M059J (cell line): Measurements from ENCODE around the gene CYP1A1. TPM values are rescaled to one million over a fixed set of nuclear protein-coding genes. Genes with fewer than 3 reads are reported as not detected.
"Not testable (repeated sequence)": the region's sequence is repeated elsewhere in the genome, so short reads cannot be mapped to it uniquely, and the experiment has no call there.

ENCODE experiments used
- DNase-seq: peaks from one replicate; pipeline ENCODE4 v3.0.0-alpha.2; 2012; ENCODE audit warnings: low read depth
- total RNA-seq: library from RNA; depleted of rRNA; stranded (reverse); fragments of >200 nt; shearing (Covaris generic); gene quantifications from 2 replicates; pipeline ENCODE4 v1.2.3, GENCODE V29; 2014

CYP1A1 gene
- total RNA-seq, 1 experiment from 2014 or later: 1.4 TPM

DNA sequence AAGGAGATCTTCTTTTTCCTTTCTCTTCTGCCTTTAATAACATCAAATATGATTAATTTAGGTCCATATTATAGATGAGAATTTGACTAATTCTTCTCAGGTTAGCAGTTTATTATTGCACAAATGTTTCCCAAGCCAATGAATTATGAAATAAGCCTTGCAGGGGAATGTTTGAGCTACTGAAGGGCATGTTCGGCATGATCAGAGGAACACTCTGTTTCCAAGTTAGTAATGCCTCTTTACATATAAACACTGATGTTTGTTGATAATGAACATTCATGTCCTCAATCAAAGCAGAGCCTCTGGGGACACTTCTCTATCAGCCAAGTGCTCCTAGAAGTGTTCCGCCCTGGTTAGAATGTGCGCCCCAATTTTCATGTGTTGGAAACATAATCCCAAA lies 10.0 kb upstream of the CYP1A1 start:
- DNase-seq: no peak

DNA sequence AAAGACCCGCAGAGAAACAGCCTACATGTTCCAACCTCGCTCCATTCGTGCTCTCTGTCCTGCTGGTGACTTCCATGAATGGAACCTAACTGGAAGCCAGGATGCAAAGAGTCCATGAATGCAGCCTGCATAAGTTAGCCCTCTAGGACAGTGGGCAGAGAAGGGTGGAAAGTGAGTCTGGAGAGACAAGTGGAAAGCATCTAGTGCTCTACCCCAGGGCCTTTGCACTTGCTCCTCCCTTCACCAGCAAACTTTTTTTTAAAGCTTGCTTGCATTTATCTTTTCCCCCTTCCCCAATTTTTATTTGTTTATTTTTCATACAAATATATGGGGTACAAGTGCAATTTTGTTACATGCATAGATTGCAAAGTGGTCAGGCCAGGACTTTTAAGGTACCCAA lies 7.9 kb upstream of the CYP1A1 start:
- no peak for DNase-seq

DNA sequence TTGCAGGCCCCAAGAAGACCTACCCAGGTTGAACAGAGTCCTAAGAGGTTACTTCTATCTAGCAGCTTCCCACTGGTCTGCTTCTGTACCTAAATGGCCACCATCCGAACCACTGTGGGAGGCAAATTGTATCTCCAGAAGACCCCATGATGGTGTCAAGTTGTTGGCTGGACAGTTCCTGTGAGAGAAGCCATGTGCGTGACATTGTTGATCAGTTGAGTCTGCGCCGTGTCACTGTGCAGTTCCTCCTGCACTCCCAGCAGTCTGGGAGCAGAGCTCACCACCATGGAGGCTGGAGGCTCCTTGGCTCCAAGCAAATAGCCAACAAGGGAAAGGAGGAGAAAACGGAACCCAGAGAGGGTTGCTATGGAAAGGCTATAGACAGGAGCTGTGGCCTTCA lies 7.5 kb upstream of the CYP1A1 start:
- no peak for DNase-seq

DNA sequence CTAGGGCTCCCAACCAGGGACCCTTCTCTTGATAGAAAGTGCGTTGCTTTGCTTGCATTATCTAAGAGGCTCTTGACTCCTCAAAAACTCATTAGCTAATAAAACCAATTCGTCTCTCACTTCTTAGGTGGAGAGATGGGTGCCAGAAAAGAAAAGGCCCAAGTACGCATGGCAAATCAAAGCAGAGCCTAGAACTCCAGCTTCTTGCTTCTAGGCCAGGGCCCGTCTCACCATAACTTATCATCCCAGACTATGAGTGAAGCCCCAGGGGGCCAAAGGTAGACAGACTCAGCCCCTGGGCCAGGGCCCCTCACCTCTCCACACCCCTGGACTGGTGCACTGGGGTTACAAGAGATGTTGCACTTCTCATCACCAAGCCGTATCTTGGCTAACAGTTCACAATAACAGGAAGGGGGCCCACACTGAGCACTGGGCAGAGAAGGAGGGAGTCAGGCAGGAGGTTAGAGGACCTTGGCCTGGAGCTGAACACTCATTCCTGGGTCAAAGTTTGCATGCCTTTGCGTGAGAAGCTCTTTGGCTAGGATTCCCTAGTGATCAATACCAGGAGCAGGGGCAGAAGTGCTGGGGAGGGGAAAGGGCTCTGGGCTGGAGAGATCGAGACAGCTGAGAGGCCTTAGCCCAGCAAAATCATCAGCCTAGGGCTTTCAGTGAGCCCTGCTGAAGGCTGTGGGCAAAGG lies 5.4 kb upstream of the CYP1A1 start:
- no peak for DNase-seq

DNA sequence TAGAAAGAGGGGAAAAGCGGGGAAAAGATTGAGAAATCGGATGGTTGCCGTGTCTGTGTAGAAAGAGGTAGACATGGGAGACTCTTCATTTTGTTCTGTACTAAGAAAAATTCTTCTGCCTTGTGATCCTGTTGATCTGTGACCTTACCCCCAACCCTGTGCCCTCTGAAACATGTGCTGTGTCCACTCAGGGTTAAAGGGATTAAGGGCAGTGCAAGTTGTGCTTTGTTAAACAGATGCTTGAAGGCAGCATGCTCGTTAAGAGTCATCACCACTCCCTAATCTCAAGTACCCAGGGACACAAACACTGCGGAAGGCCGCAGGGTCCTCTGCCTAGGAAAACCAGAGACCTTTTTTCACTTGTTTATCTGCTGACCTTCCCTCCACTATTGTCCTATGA lies 4.0 kb upstream of the CYP1A1 start:
- not testable (repeated sequence) for DNase-seq

DNA sequence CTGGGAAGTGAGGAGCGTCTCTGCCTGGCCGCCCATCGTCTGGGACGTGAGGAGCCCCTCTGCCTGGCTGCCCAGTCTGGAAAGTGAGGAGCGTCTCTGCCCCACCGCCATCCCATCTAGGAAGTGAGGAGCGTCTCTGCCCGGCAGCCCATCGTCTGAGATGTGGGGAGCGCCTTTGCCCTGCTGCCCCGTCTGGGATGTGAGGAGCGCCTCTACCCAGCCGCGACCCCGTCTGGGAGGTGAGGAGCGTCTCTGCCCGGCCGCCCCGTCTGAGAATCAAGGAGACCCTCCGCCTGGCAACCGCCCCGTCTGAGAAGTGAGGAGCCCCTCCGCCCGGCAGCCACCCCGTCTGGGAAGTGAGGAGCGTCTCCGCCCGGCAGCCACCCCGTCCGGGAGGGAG lies 3.4 kb upstream of the CYP1A1 start:
- DNase-seq: not testable (repeated sequence)

DNA sequence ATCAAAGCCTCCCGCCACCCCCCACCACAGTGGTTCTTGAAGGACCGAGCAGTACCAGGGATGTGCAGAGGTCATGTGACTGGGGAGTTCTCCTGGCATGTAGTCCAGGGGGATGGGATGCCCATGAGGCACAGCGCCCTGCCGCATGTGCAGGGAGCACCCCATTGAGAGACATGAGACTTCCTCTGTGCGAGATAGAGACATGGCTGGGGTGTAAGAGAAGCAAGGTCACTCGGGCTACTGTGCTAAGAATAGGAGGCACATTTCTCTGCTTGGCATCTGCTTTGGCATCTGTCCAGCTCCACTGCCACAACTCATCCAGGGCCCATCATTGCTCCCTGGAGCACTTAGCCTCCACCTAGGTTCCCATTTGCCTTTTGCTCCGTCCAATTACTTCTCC lies 2.4 kb upstream of the CYP1A1 start:
- DNase-seq: no peak

DNA sequence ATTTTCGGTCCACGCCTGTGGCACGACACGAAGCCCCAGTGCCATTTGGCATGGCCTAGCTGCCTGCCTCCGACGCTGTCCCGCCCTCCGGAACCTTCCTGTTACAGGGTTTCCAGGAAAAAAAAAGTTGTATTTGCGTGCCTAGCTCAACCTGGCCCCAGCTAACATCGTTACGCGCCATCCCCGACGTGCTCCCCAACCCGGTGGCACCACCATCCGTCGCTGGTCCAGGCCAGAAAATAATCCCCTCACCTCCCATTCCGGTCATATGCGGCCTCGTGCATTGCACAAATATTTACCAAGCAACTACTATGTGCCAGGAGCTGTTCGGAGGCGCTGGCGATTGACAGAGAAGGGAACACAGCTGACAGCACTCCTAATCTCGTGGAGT lies 1.4 kb upstream of the CYP1A1 start:
- DNase-seq: no peak

DNA sequence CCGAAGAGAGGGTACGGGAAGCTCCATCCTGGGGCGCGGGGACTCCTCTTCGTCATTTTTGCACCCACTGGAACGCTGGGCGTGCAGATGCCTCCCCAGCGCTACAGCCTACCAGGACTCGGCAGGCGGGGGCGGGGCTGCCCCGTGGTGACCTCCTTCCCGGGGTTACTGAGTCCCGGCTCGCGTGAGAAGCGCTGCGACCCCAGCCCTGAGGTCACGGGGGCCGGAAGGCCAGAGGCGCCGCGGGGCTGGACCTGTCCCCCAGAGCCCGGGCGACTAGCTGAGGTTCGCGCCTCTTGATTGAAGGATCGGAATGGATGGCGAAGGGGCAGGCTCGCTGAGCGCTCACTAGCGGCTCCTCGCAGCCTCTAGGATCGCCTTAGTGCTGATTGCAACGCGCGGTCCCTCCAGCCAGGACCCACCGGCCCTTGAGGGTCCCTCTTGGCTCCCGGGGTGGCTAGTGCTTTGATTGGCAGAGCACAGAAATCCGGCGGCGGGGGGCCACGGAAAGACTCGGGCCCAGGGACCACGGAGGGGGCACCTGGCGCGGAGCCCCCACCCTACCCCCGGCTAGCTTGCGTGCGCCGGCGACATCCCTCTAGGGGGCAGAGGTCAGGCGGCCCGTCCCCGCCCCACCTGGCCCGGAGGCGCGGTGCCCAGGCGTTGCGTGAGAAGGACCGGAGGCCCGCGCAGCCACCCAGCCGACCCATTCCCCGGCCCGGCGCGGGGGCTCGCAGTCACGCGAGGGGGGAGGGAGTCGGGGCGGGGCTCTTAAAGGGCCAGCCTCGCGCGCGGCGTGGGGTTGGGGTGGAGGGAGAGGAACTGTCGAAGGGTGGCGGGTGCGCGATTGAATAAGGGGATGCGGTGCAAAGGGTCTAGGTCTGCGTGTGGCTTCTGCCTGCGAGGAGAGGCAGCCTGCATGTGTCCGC lies 781 bp upstream of the CYP1A1 start:
- peak; percentile 39 for DNase-seq

DNA sequence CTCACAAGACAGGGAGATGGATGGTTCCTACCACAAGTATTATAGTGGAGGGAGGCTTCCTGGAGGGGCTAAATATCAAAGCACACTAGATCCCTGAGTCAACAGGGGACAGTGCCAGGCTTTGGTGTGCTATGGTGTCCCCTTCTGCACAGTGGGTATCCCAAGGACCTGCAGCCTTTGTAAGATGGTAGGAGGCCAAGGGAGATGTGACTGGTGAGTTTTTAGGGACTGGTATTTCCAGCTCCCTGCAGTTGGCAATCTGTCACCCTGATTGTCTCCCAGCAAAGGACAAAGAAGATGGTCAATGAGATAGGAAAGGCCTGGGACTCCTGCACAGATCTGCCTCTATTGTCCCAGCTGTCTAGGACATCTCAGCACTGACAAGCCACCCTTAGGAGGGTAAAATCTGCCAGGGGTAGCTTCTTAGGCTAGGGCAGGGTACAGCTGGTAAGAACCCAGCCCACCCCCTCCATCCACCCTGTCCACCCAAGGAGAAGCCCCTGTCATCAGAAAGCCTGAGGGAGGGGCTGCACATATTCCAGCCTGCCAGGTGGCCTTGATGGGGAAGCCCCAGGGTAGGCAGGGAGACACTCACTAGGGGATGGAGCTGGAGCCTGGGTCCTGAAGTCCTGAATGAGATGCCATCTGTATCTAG lies 631 bp downstream of the CYP1A1 start:
- DNase-seq: no peak

DNA sequence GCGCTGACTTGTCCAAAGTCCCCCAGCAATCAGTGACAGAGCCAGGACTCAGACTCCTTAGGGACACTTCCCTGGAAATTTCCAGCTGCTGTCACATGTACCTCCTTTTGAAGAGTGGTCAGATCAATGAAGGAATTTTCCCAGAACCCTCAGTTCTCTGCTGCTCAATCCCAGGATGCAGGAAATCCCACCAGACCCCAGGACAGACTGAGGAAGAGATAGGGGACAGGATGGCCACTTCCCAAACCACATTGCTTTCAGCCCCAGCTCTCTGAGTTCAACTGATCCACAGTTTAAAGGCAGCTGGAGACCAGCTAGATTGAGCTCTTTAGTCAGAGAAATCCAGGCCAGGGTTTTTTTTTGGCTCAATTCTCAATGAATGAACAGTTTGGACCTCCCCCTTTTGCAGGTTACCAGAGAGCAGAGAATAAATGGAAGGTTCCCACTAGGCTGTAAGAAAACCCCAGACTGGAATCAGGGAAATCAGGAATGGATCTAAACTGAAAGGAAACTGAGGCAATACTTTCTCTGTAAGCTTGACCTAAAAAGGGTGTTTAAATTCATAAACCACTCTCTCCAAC lies 1.5 kb downstream of the CYP1A1 start:
- peak; percentile 73 for DNase-seq

DNA sequence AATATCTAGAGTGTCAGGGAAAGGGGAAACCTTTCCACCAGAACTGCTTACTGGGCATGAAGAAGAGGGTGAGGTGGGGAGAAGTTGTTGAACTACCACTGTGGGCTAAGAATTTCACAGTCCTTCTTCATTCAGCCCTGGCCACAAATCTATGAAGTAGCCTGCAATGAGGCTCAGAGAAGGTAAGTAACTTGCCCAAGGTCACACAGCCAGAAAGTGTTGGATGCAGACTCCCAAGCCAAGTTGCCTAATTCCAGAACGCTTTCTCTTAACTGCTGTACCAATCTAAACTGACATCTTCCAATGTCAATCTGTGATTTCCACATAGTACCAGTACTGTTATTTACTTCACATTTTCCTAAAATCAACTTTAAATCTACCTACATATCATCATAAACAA lies 2.1 kb downstream of the CYP1A1 start:
- DNase-seq: no peak

DNA sequence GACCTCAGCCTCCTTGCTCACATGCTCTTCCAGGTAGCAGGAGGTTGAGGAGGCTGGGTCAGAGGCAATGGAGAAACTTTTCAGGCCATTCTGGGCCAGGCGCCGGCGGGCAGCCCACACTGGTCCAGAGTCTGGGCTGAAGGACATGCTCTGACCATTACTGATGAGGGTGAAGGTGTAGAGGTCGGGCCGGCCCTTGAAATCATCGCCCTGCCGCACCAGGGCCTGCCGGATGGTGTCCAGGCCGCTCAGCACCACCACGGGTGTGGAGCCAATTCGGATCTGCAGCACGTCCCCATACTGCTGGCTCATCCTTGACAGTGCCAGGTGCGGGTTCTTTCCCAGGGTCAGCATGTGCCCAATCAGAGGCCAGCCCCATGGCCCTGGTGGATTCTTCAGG lies 2.7 kb downstream of the CYP1A1 start:
- DNase-seq: no peak

DNA sequence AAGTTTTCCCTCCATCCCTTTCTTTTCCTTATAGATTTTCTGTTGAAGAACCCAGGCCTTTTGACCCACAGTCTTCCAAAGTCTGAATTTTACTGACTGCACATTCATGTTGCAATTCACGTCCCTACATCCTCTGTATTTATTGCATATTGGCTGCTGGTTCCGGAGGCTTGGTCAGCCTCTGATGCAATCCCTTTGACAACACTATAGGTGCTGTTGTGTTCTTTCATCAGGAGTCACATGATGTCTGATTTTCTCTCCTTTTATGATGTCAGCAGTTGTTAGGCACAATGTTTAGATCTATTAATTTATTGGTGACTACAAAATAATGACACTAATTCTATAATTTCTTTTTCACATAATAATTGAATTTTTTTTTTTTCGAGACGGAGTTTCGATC lies 8.7 kb downstream of the CYP1A1 start:
- no peak for DNase-seq

DNA sequence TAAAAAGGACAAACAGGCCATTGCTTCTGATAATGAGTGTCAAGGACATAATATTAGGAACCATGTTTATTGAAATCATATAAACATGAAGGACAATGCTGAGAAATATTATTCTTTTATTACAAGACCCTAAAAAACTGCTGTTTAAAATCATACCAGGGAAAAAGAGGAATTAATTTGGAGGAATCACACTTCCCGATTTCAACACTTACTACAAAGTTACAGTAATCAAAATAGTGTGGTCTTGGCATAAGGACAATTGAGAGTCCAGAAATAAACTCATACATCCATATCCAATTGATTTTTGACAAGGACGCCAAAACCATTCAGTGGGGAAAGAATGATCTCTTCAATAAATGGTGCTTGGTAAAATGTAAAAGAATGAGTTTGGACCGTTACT lies 13.0 kb downstream of the CYP1A1 start:
- no peak for DNase-seq

DNA sequence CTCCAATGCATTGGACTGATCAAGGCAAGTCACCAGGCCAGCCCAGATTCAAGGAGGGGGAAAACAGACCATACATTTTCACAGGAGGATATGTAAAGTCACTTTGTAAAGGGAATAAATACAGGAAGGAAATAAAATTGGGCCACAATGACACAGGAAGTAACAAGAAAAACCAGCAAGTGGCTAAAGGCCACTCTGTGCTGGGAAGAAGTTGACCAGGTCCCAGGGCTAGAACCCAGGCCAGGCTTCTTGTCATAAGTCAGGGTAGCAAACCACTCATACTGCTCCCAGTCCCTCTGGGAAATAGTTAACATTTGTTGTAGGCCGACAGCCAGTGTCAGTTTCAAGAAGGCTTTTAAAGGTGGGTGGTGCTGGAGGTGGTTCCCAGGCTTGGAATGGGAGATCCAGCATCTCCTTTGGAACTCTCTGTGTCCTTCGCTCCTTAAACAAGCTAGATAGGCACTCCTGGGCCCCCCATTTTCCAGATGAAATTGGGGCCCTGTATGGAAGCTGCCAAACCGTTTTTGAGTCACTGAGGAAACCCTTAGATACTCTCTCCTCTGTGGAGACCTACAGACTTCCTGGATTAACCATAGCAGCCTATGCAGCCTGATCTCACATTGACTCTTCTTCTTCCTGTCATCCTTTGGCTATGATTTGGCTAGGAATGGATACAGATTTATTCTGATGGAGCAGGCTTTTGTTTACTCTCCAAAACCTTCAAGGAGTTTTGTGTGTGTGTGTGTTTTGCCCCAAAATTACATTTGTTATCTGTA lies 14.8 kb downstream of the CYP1A1 start:
- no peak for DNase-seq

DNA sequence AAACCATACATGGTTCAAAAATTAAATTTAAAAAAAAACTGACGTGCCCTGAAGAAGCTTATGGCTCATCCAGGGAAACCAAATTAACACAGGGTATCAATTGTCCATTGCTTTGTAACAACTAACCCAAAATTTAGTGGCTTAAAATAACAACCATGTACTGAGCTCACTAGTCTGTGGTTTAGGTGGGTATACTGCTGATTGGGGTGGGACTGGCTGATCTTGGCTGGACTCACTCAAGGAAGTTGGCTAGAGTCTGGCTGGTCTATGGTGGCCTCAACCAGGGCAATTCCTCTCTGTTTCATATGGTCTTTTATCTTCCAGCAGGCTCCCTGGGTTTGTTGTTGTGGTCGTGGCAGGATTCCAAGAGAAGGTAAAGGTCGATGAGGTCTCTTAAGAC lies 15.4 kb downstream of the CYP1A1 start:
- no peak for DNase-seq

DNA sequence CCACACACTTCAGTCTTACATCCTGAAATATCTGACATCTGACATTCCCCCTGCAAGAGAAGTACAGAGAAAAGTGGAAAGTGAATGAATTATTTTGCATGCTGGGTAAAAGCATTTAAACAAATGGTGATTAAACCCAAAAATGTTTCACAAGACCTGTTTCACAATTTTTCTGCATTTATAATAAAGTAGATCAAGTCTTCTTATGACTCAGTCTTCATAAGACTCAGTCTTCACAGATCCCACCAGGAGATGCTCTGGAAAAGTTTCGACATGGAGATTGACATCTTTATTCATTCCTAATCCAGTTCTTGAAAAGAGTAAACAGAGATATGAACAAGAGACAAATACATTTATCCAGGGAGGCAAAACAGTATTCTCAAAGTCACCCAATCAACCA lies 16.3 kb downstream of the CYP1A1 start:
- no peak for DNase-seq

DNA sequence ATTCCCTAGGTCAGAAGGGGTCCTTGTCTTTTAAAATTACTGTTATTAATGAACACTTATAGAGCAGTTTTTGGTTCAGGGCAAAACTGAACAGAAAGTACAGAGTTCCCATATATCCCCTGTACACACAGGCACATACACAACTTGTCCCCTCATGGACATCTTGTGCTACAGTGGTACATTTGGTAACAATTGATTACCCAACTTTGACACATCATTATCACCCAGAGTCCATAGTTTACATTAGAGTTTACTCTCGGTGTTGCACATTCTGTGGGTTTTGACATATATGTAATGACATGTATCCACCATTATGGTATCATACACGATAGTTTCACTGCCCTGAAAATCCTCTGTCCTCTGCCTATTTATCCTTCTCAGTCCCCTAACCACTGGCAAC lies 28.5 kb downstream of the CYP1A1 start:
- DNase-seq: no peak

DNA sequence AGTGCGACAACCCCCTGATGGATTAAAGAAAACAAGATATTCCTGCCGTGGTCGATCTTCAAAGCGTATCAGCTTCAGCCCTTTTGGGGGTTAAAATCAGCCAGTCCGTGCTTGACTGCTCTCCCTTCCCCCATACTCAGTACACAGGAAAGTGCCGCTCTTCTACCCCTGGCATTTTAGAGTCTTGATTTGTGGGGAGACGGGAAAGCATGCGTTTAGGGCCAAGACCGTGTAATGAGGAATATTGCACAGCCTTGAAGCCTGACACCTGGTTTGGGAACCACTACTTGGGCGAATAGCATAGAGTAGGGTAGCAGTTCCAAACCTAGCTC lies 29.0 kb downstream of the CYP1A1 start:
- no peak for DNase-seq

DNA sequence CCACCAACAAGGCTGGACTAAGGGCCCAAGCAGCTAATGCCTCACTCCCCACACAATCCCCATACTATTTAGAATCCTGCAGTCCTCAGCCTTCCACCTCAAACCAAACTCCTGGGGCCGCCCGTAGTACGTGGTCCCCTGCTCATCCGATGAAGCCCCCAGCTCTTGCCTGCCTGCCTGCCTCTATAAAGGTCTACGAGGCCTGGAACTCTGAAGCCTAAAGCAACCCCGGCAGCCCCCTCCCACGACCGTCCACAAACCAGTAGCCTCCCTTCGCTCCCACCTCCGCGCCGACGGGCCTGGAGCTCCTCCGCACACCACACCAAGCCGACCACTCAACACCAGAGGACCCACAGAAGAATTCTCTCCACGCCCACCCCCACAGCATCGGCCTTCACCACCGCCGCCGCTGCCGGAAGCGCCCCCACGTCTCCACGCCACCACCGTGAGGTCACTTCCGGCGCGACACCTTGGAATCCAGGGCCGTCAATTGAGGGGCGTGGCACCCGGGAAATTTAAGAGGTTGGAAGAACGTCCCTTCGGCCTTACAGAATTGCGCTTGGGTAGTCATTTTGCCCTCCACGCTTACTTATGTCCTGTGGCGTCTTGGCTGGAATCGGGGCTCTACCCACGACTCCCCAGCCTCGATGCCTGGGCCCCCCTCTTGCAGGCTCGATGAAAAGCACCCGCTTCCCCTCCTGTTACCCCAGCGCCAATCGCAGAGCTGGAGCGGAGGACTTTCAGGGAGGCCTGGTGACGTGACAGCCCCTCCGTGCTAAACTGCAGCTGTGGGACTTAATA lies 29.5 kb downstream of the CYP1A1 start, which contains the start of gene EDC3:
TSS of gene EDC3 (minus strand) at position 428 of the 801 bp plus-strand sequence. CDS start 20,900 bp downstream, outside the sequence.
- peak; percentile 83 for DNase-seq
